OCI-LY7 (cell line): ENCODE measurements around the gene ATP6V1A.

Source experiments
- CTCF ChIP-seq: fragments of 200-600 bp; sonication (generic); conservative IDR thresholded peaks from 2 replicates; pipeline ENCODE4 v1.5.1; 2014; ENCODE audit warnings: mild to moderate bottlenecking, antibody characterized with exemption, low read length, moderate library complexity, mixed read lengths
- EZH2phosphoT487 ChIP-seq: fragments of 200-600 bp; sonication (generic); IDR thresholded peaks from 2 replicates; pipeline ENCODE4 v1.6.1; 2018; ENCODE audit warnings: low read depth, borderline replicate concordance, mild to moderate bottlenecking, mixed run types, antibody characterized with exemption, low read length, moderate library complexity, mixed read lengths

- TF ChIP-seq CTCF (no peak), EZH2phosphoT487 (no peak)
Measured at GRCh38 chr3:113698213-113698742, 48.6 kb upstream of the ATP6V1A start.
